ENCODE results near the gene INPPL1.

The INPPL1 gene

GRCh38 chr11:72231396-72232259, 7.1 kb downstream of the INPPL1 start:
- no peak for DNase-seq (ENCODE audit: low spot score)

GRCh38 chr11:72232260-72233055, 7.9 kb downstream of the INPPL1 start:
- no peak for DNase-seq (ENCODE audit: low spot score)

- DNase-seq (ENCODE audit: low spot score), result no peak
These were observed 8.6 kb downstream of the INPPL1 start for GRCh38 chr11:72233056-72233772.

GRCh38 chr11:72233773-72234513, 9.4 kb downstream of the INPPL1 start:
- no peak for DNase-seq (ENCODE audit: low spot score)

- DNase-seq (ENCODE audit: low spot score), result no peak
These were observed 9.9 kb downstream of the INPPL1 start for GRCh38 chr11:72234514-72234830.

GRCh38 chr11:72234920-72235319, 10.4 kb downstream of the INPPL1 start:
- no peak for DNase-seq (ENCODE audit: low spot score)

GRCh38 chr11:72235351-72236057, 10.9 kb downstream of the INPPL1 start:
- no peak for DNase-seq (ENCODE audit: low spot score)

- no peak for DNase-seq (ENCODE audit: low spot score)
These were observed 11.6 kb downstream of the INPPL1 start for GRCh38 chr11:72236083-72236697.

GRCh38 chr11:72236774-72237111, 12.2 kb downstream of the INPPL1 start:
- DNase-seq (ENCODE audit: low spot score), result no peak

GRCh38 chr11:72237112-72237931, 12.8 kb downstream of the INPPL1 start:
- DNase-seq (ENCODE audit: low spot score), result no peak

GRCh38 chr11:72238040-72238450, 13.5 kb downstream of the INPPL1 start:
- DNase-seq (ENCODE audit: low spot score), result peak; percentile 83

GRCh38 chr11:72238492-72239312, 14.1 kb downstream of the INPPL1 start:
- no peak for DNase-seq (ENCODE audit: low spot score)

- no peak for DNase-seq (ENCODE audit: low spot score)
These were observed 14.8 kb downstream of the INPPL1 start for GRCh38 chr11:72239313-72239848.

- no peak for DNase-seq (ENCODE audit: low spot score)
These were observed 15.4 kb downstream of the INPPL1 start for GRCh38 chr11:72239849-72240460.

- no peak for DNase-seq (ENCODE audit: low spot score)
These were observed 16.1 kb downstream of the INPPL1 start for GRCh38 chr11:72240461-72241290.

- no peak for DNase-seq (ENCODE audit: low spot score)
These were observed 16.8 kb downstream of the INPPL1 start for GRCh38 chr11:72241291-72241781.

- DNase-seq (ENCODE audit: low spot score), result no peak
These were observed 17.6 kb downstream of the INPPL1 start for GRCh38 chr11:72242141-72242540.

Data from germinal center (tissue), 1 donor.